Lower leg skin (tissue), 3 donors: Measurements from ENCODE around the gene OSBPL9.

ENCODE experiments used
- CTCF ChIP-seq, 3 donors: fragments of 450-650 bp; IDR thresholded peaks; one replicate each; pipeline ENCODE4 v1.5.1; 2016; ENCODE audit warnings: antibody characterized with exemption in 3 of 3, mild to moderate bottlenecking in 3 of 3, moderate library complexity in 2 of 3
- POLR2A ChIP-seq, 2 donors: fragments of 450-650 bp; IDR thresholded peaks; one replicate each; pipeline ENCODE4 v1.6.1; 2016 to 2017; ENCODE audit warnings: antibody characterized with exemption in 2 of 2, mild to moderate bottlenecking in 1 of 2, moderate library complexity in 1 of 2

- TF ChIP-seq CTCF (IDR thresholded peaks at IDR 0.05), result no peak
- TF ChIP-seq POLR2A (IDR thresholded peaks at IDR 0.05), result no peak
Measured at GRCh38 chr1:51690285-51690961, 73.5 kb downstream of the OSBPL9 start.
